ENCODE measurements around the gene CNN2. TPM values are rescaled to one million over a fixed set of nuclear protein-coding genes. Genes with fewer than 3 reads are reported as not detected.

The CNN2 gene
- total and polyA plus RNA-seq, 2 of the 13 experiments (the other 11 are each of a cell fraction or from before 2014, with no cell fraction given), result 63.6 to 70.0 TPM

GRCh38 chr19:1019980-1020867 lies 6.2 kb upstream of the CNN2 start (continued):
- TF ChIP-seq ZNF614 (CRISPR knock-in tag; IDR thresholded peaks at IDR 0.05; ENCODE audit: borderline replicate concordance) (no peak), ZNF83 (CRISPR knock-in tag; IDR thresholded peaks at IDR 0.05; ENCODE audit: borderline replicate concordance) (no peak), POLR2AphosphoS2 (IDR thresholded peaks at IDR 0.05; ENCODE audit: low read depth, low read length) (no peak), PHF5A (CRISPR knock-in tag; IDR thresholded peaks at IDR 0.05; ENCODE audit: low read depth, unreplicated experiment) (no peak), NFAT5 (CRISPR knock-in tag; IDR thresholded peaks at IDR 0.05) (no peak), RARG (CRISPR knock-in tag; IDR thresholded peaks at IDR 0.05; ENCODE audit: low read depth) (no peak), ZBTB21 (CRISPR knock-in tag; IDR thresholded peaks at IDR 0.05) (no peak), ZNF558 (CRISPR knock-in tag; IDR thresholded peaks at IDR 0.05; ENCODE audit: borderline replicate concordance) (peak; percentile 8; the same call in 1 of the 2 replicates), MLLT10 (CRISPR knock-in tag; IDR thresholded peaks at IDR 0.05) (no peak), NR2F6 (IDR thresholded peaks at IDR 0.05) (peak; percentile 62; the same call in 1 of the 2 replicates), NR2F6 (CRISPR knock-in tag; IDR thresholded peaks at IDR 0.05) (peak; percentile 65), ZNF709 (CRISPR knock-in tag; IDR thresholded peaks at IDR 0.05) (peak; percentile 34; the same call in 1 of the 2 replicates), NR2F2 (IDR thresholded peaks at IDR 0.05; ENCODE audit: borderline replicate concordance, low read depth) (no peak), ZNF296 (CRISPR knock-in tag; conservative IDR thresholded peaks at IDR 0.05) (0 out of 2 replicates have a peak, but pooled peaks have one; percentile 28), SALL1 (CRISPR knock-in tag; IDR thresholded peaks at IDR 0.05) (peak; percentile 20; the same call in 1 of the 2 replicates), ZNF138 (CRISPR knock-in tag; IDR thresholded peaks at IDR 0.05; ENCODE audit: low read depth) (no peak), PAWR (CRISPR knock-in tag; IDR thresholded peaks at IDR 0.05; ENCODE audit: borderline replicate concordance) (no peak), POLR2G (IDR thresholded peaks at IDR 0.05; ENCODE audit: low read depth, low read length) (no peak), ZNF687 (CRISPR knock-in tag; IDR thresholded peaks at IDR 0.05) (peak; percentile 49)

Measured in HepG2 (cell line).